Neural progenitor cell (in vitro differentiated cells): ENCODE data around the gene KCNK3.

Experiments
- CTCF ChIP-seq: fragments of 200-600 bp; sonication (generic); IDR thresholded peaks from 2 replicates; pipeline ENCODE4 v1.5.1; 2017; ENCODE audit warnings: antibody characterized with exemption, mild to moderate bottlenecking
- EZH2 ChIP-seq: fragments of 200-600 bp; sonication (generic); IDR thresholded peaks from 2 replicates; pipeline ENCODE4 v1.6.1; 2017; ENCODE audit warnings: antibody characterized with exemption, mild to moderate bottlenecking, moderate library complexity
- EZH2phosphoT487 ChIP-seq: fragments of 200-600 bp; sonication (generic); IDR thresholded peaks from 2 replicates; pipeline ENCODE4 v1.6.1; 2017; ENCODE audit warnings: antibody characterized with exemption

DNA sequence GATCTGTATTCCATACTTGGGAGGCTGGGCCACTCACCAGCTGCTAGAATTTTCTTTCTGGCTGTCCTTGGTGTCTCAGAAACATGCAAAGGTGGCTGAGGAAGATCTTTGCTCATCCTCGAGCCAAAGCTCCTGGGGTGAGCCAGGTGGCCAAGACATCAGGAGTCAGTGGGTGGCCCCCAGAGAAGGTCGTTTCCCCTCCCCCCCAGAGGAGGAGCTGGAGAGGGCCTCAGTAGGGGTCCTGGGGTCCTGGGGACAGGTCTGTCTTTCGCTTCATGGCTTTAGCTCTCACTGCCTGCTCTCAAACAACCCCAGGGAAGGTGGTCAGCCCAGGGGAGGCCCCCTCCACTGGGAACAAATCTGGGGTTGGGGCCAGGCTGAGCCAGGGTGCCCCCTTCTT is 13.6 kb downstream of the KCNK3 start:
- TF ChIP-seq EZH2phosphoT487 (no peak), CTCF (no peak), EZH2 (no peak)
